HepG2 (cell line): ENCODE measurements around the gene PPCDC. TPM values are rescaled to one million over a fixed set of nuclear protein-coding genes. Genes with fewer than 3 reads are reported as not detected.

Experiments used
- CBFB ChIP-seq: sonication (generic); formaldehyde crosslinking; IDR thresholded peaks from 2 replicates; pipeline ENCODE4 v1.4.0; 2020; ENCODE audit warnings: missing genetic modification reagents
- CCDC6 ChIP-seq: sonication (generic); formaldehyde crosslinking; IDR thresholded peaks from 2 replicates; pipeline ENCODE4 v1.8.1; 2022; ENCODE audit warnings: mild to moderate bottlenecking, missing genetic modification reagents, moderate library complexity
- CREM ChIP-seq, 2 experiments: sonication (generic) in 1 of 2; formaldehyde crosslinking in 1 of 2; IDR thresholded peaks; 2 replicates each; pipeline versions ENCODE4 v1.4.0 to v1.6.1; 2016 to 2020; ENCODE audit warnings: antibody characterized with exemption in 1 of 2, mild to moderate bottlenecking in 1 of 2, missing genetic modification reagents in 1 of 2
- EZH2 ChIP-seq: conservative IDR thresholded peaks from 2 replicates; pipeline ENCODE4 v1.6.1; 2012; ENCODE audit warnings: mild to moderate bottlenecking, low read depth, low read length, moderate library complexity
- GABPA ChIP-seq, 2 experiments: IDR thresholded peaks; 2 replicates each; pipeline ENCODE4 v1.6.1; 2011 to 2016; ENCODE audit warnings: low read depth in 2 of 2, low read length in 1 of 2, missing biosample characterization in 1 of 2, missing genetic modification characterization in 1 of 2
- HBP1 ChIP-seq: IDR thresholded peaks from 2 replicates; pipeline ENCODE4 v1.6.1; 2016; ENCODE audit warnings: low read depth, control low read depth
- ISL2 ChIP-seq: sonication (generic); formaldehyde crosslinking; IDR thresholded peaks from 2 replicates; pipeline ENCODE4 v1.5.0; 2020; ENCODE audit warnings: missing genetic modification reagents
- MAF1 ChIP-seq: sonication (generic); formaldehyde crosslinking; IDR thresholded peaks from 2 replicates; pipeline ENCODE4 v1.5.0; 2020; ENCODE audit warnings: missing genetic modification reagents, borderline replicate concordance
- MEF2D ChIP-seq: sonication (generic); formaldehyde crosslinking; IDR thresholded peaks from 2 replicates; pipeline ENCODE4 v1.5.1; 2020; ENCODE audit warnings: mild to moderate bottlenecking, missing genetic modification reagents
- NR2F6 ChIP-seq, 2 experiments: IDR thresholded peaks; 2 replicates each; pipeline ENCODE4 v1.6.1; 2016; ENCODE audit warnings: antibody characterized with exemption in 1 of 2, mild to moderate bottlenecking in 1 of 2
- PHF20 ChIP-seq: sonication (generic); formaldehyde crosslinking; IDR thresholded peaks from 2 replicates; pipeline ENCODE4 v1.5.0; 2020; ENCODE audit warnings: mild to moderate bottlenecking, missing genetic modification reagents
- TGIF2 ChIP-seq: IDR thresholded peaks from 2 replicates; pipeline ENCODE4 v1.6.1; 2016; ENCODE audit warnings: control low read depth, missing compliant biosample characterization
- THYN1 ChIP-seq: sonication (generic); formaldehyde crosslinking; IDR thresholded peaks from 2 replicates; pipeline ENCODE4 v1.8.1; 2023; ENCODE audit warnings: low read depth, mild to moderate bottlenecking, moderate library complexity, missing genetic modification reagents, borderline replicate concordance
- ZBTB38 ChIP-seq: sonication (generic); formaldehyde crosslinking; IDR thresholded peaks from 2 replicates; pipeline ENCODE4 v1.5.1; 2020; ENCODE audit warnings: mild to moderate bottlenecking, missing genetic modification reagents
- ZFP90 ChIP-seq: sonication (generic); formaldehyde crosslinking; IDR thresholded peaks from 2 replicates; pipeline ENCODE4 v1.8.0; 2022; ENCODE audit warnings: missing genetic modification reagents, mild to moderate bottlenecking, inconsistent platforms, borderline replicate concordance
- ZNF343 ChIP-seq: sonication (generic); formaldehyde crosslinking; IDR thresholded peaks from 2 replicates; pipeline ENCODE4 v1.4.0; 2020; ENCODE audit warnings: mild to moderate bottlenecking, missing genetic modification reagents
- ZNF619 ChIP-seq: sonication (generic); formaldehyde crosslinking; IDR thresholded peaks from 2 replicates; pipeline ENCODE4 v1.4.0; 2020; ENCODE audit warnings: mild to moderate bottlenecking, missing genetic modification reagents
- ZNF670 ChIP-seq: sonication (generic); formaldehyde crosslinking; IDR thresholded peaks from 2 replicates; pipeline ENCODE4 v1.8.0; 2022; ENCODE audit warnings: mild to moderate bottlenecking, missing genetic modification reagents, borderline replicate concordance
- ZNF7 ChIP-seq: IDR thresholded peaks from 2 replicates; pipeline ENCODE4 v1.6.1; 2016; ENCODE audit warnings: missing biosample characterization, missing genetic modification reagents
- ZNF703 ChIP-seq: sonication (generic); formaldehyde crosslinking; IDR thresholded peaks from 2 replicates; pipeline ENCODE4 v1.5.1; 2020; ENCODE audit warnings: missing genetic modification reagents, mild to moderate bottlenecking, moderate library complexity, borderline replicate concordance
- ZNF746 ChIP-seq: sonication (generic); formaldehyde crosslinking; IDR thresholded peaks from 2 replicates; pipeline ENCODE4 v1.8.0; 2022; ENCODE audit warnings: mild to moderate bottlenecking, missing genetic modification reagents
- ZNF781 ChIP-seq: sonication (generic); formaldehyde crosslinking; IDR thresholded peaks from 2 replicates; pipeline ENCODE4 v1.5.1; 2020; ENCODE audit warnings: borderline replicate concordance, mild to moderate bottlenecking, missing genetic modification reagents; ENCODE audit errors: not compliant biosample characterization
- ZNF790 ChIP-seq: sonication (generic); formaldehyde crosslinking; IDR thresholded peaks from 2 replicates; pipeline ENCODE4 v1.8.0; 2022; ENCODE audit warnings: missing genetic modification reagents, mild to moderate bottlenecking, borderline replicate concordance
- ZNF800 ChIP-seq: sonication (generic); formaldehyde crosslinking; IDR thresholded peaks from 2 replicates; pipeline ENCODE4 v1.4.0; 2020; ENCODE audit warnings: missing genetic modification reagents
- polyA plus RNA-seq, 8 experiments: library from polyadenylated mRNA; depleted of rRNA in 3 of 8; stranded (reverse) in 7 of 8; unstranded in 1 of 8; fragments of >200 nt; fragmentation: Illumina TruSeq in 4 of 8; extraction: Trizol in 4 of 8; gene quantifications; 2 replicates each; pipeline versions ENCODE4 v1.2.1 to v1.2.3, GENCODE V29; 2011 to 2016; ENCODE audit warnings: low read depth in 4 of 8, missing spikeins in 1 of 8, mixed read lengths in 1 of 8; ENCODE audit not compliant: insufficient read depth in 1 of 8
- total RNA-seq, 5 experiments: library from RNA; depleted of rRNA; stranded (reverse); fragments of >200 nt; fragmentation: Illumina TruSeq; extraction: Trizol; gene quantifications; 2 replicates each; pipeline ENCODE4 v1.2.3, GENCODE V29; 2016; ENCODE audit warnings: low read depth in 1 of 5
- TF ChIP-seq, protein P1 (sequence below): IDR thresholded peaks from 2 replicates; pipeline ENCODE4 v1.6.1; 2012; ENCODE audit warnings: low read depth, low read length, improper control_type of control experiment

PPCDC gene
- total and polyA plus RNA-seq, 2 of the 13 experiments (the other 11 are each of a cell fraction or from before 2014, with no cell fraction given): 12.3 to 12.8 TPM

- TF ChIP-seq CCDC6 (CRISPR knock-in tag): peak; percentile 73; the same call in 1 of the 2 replicates
- TF ChIP-seq ZNF619 (CRISPR knock-in tag): no peak
- TF ChIP-seq ZBTB38 (CRISPR knock-in tag): peak; percentile 38; the same call in 1 of the 2 replicates
- no peak for TF ChIP-seq GABPA (IDR thresholded peaks at IDR 0.05; ENCODE audit: low read depth, low read length)
- peak; percentile 48 for TF ChIP-seq GABPA (CRISPR knock-in tag; IDR thresholded peaks at IDR 0.05; ENCODE audit: low read depth)
- no peak for TF ChIP-seq NR2F6 (IDR thresholded peaks at IDR 0.05)
- TF ChIP-seq NR2F6 (CRISPR knock-in tag; IDR thresholded peaks at IDR 0.05): peak; percentile 56
- 0 out of 2 replicates have a peak, but pooled peaks have one; percentile 7 for TF ChIP-seq ZNF800 (CRISPR knock-in tag)
- no peak for TF ChIP-seq ZNF343 (CRISPR knock-in tag)
- TF ChIP-seq ZNF746 (CRISPR knock-in tag): no peak
- peak; percentile 54; the same call in 1 of the 2 replicates for TF ChIP-seq CBFB (CRISPR knock-in tag)
- TF ChIP-seq EZH2: no peak
- TF ChIP-seq ZNF670 (CRISPR knock-in tag): 0 out of 2 replicates have a peak, but pooled peaks have one; percentile 21
- peak; percentile 83 for TF ChIP-seq ZNF781 (CRISPR knock-in tag)
- TF ChIP-seq ZNF790: peak; percentile 96; the same call in 1 of the 2 replicates
- TF ChIP-seq PHF20 (CRISPR knock-in tag): peak; percentile 59
- TF ChIP-seq HBP1 (CRISPR knock-in tag): 0 out of 2 replicates have a peak, but pooled peaks have one; percentile 84
- no peak; the same call in 1 of the 2 replicates for TF ChIP-seq ZNF703 (CRISPR knock-in tag)
- TF ChIP-seq MAF1 (CRISPR knock-in tag): peak; percentile 92; the same call in 1 of the 2 replicates
- no peak for TF ChIP-seq THYN1 (CRISPR knock-in tag)
- TF ChIP-seq, protein P1, sequence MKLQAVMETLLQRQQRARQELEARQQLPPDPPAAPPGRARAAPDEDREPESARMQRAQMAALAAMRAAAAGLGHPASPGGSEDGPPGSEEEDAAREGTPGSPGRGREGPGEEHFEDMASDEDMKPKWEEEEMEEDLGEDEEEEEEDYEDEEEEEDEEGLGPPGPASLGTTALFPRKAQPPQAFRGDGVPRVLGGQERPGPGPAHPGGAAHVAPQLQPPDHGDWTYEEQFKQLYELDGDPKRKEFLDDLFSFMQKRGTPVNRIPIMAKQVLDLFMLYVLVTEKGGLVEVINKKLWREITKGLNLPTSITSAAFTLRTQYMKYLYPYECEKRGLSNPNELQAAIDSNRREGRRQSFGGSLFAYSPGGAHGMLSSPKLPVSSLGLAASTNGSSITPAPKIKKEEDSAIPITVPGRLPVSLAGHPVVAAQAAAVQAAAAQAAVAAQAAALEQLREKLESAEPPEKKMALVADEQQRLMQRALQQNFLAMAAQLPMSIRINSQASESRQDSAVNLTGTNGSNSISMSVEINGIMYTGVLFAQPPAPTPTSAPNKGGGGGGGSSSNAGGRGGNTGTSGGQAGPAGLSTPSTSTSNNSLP: no peak
- peak; percentile 74; the same call in 1 of the 2 replicates for TF ChIP-seq ZFP90 (CRISPR knock-in tag)
- peak; percentile 91; the same call in 1 of the 2 replicates for TF ChIP-seq TGIF2
- TF ChIP-seq ZNF7 (CRISPR knock-in tag): peak; percentile 37; the same call in 1 of the 2 replicates
- no peak for TF ChIP-seq CREM (IDR thresholded peaks at IDR 0.05)
- TF ChIP-seq CREM (CRISPR knock-in tag; IDR thresholded peaks at IDR 0.05): no peak
- peak; percentile 62; the same call in 1 of the 2 replicates for TF ChIP-seq MEF2D (CRISPR knock-in tag)
- peak; percentile 75 for TF ChIP-seq ISL2 (CRISPR knock-in tag)
Observed at GRCh38 chr15:74995182-74995778, 28.1 kb upstream of the PPCDC start, which contains the start of gene SCAMP5 (continued).
